ENCODE data around the gene ARL6IP1. TPM values are rescaled to one million over a fixed set of nuclear protein-coding genes. Genes with fewer than 3 reads are reported as not detected.
A peak's percentile ranks its signal among the peaks of the same experiment; 100 is the strongest.

The ARL6IP1 gene
- total RNA-seq, 2 experiments from 2014 or later = 224 to 349 TPM

- BruUV-seq (replicated peaks) = TSS peak; percentile 65
- H3K79me2 ChIP-seq (ENCODE audit: insufficient read depth, low read depth, low read length) = peaks cover 72% of the 10 kb centered on the region
- ChIA-PET CTCF (ENCODE audit: unreplicated experiment) (no interaction called here), POLR2A (interaction anchor here (6.3 kb wide), 1 partner anchor 12 kb away, joined by 64 read pairs; the partner anchor contains the start of gene ARL6IP1)
- peaks cover 92% of the 10 kb centered on the region for H3K36me3 ChIP-seq (ENCODE audit: insufficient read depth, low read length)
- no peak for DNase-seq (ENCODE audit: low spot score)
- no peak overlapping the region for H2AFZ ChIP-seq (ENCODE audit: low read length)
- peak overlapping the region; percentile 85 for H3K4me2 ChIP-seq (ENCODE audit: low read length)
- no peaks in the 10 kb centered on the region for H3K9me2 ChIP-seq (ENCODE audit: insufficient read depth, low read length)
- H3K27ac ChIP-seq (ENCODE audit: low read depth, low read length, poor library complexity, severe bottlenecking) = peak overlapping the region; percentile 64
- H3K9me3 ChIP-seq (ENCODE audit: low read length) = no peaks in the 10 kb centered on the region
- intact Hi-C loops (cut with micrococcal nuclease; ENCODE audit: unreplicated experiment) = loop anchor here (5.0 kb wide), 1 partner anchor 278 kb away; the partner anchor contains the start of gene COQ7
- peaks cover 42% of the 10 kb centered on the region for H3K4me1 ChIP-seq (ENCODE audit: insufficient read depth, low read length, poor library complexity, severe bottlenecking)
- no peak for TF ChIP-seq EZH2phosphoT487 (IDR thresholded peaks at IDR 0.05; ENCODE audit: borderline replicate concordance, low read depth, low read length)
- peak overlapping the region; percentile 85 for H3K4me3 ChIP-seq (ENCODE audit: low read depth, low read length, poor library complexity, severe bottlenecking)
- peaks cover 51% of the 10 kb centered on the region for H4K20me1 ChIP-seq (ENCODE audit: insufficient read depth, low read length)
Measured at GRCh38 chr16:18789515-18789849, 11.9 kb downstream of the ARL6IP1 start.

- no peak for TF ChIP-seq EZH2phosphoT487 (IDR thresholded peaks at IDR 0.05; ENCODE audit: borderline replicate concordance, low read depth, low read length)
- no peak for TF ChIP-seq CTCF (conservative IDR thresholded peaks at IDR 0.05; ENCODE audit: low read length)
- peak overlapping the region; percentile 64 for H3K27ac ChIP-seq (ENCODE audit: low read depth, low read length, poor library complexity, severe bottlenecking)
- no peaks in the 10 kb centered on the region for H3K9me3 ChIP-seq (ENCODE audit: low read length)
- peaks cover 55% of the 10 kb centered on the region for H4K20me1 ChIP-seq (ENCODE audit: insufficient read depth, low read length)
- H3K36me3 ChIP-seq (ENCODE audit: insufficient read depth, low read length) = peaks cover 92% of the 10 kb centered on the region
- ChIA-PET POLR2A (interaction anchor here (0.6 to 6.3 kb wide), 2 partner anchors 12 to 299 kb away, joined by 3 to 64 read pairs; partner anchors contain the start of gene ARL6IP1), CTCF (ENCODE audit: unreplicated experiment) (no interaction called here)
- no peak overlapping the region for H2AFZ ChIP-seq (ENCODE audit: low read length)
- no TSS peak for BruUV-seq (replicated peaks)
- peak; percentile 47 for DNase-seq (ENCODE audit: low spot score)
- peak overlapping the region; percentile 85 for H3K4me3 ChIP-seq (ENCODE audit: low read depth, low read length, poor library complexity, severe bottlenecking)
- H3K4me1 ChIP-seq (ENCODE audit: insufficient read depth, low read length, poor library complexity, severe bottlenecking) = peaks cover 42% of the 10 kb centered on the region
- H3K4me2 ChIP-seq (ENCODE audit: low read length) = peak overlapping the region; percentile 85
- intact Hi-C loops (cut with micrococcal nuclease; ENCODE audit: unreplicated experiment) = loop anchor here (5.0 kb wide), 1 partner anchor 278 kb away; the partner anchor contains the start of gene COQ7
- no peaks in the 10 kb centered on the region for H3K9me2 ChIP-seq (ENCODE audit: insufficient read depth, low read length)
- H3K79me2 ChIP-seq (ENCODE audit: insufficient read depth, low read depth, low read length) = peaks cover 72% of the 10 kb centered on the region
Measured at GRCh38 chr16:18788828-18789514, 12.4 kb downstream of the ARL6IP1 start.

GRCh38 chr16:18784917-18785623 lies 16.3 kb downstream of the ARL6IP1 start:
- Histone ChIP-seq H3K9me2 (ENCODE audit: insufficient read depth, low read length) (no peaks in the 10 kb centered on the region), H3K4me2 (ENCODE audit: low read length) (peak overlapping the region; percentile 85), H3K79me2 (ENCODE audit: insufficient read depth, low read depth, low read length) (peaks cover 70% of the 10 kb centered on the region), H3K4me3 (ENCODE audit: low read depth, low read length, poor library complexity, severe bottlenecking) (peak overlapping the region; percentile 36), H3K36me3 (ENCODE audit: insufficient read depth, low read length) (peaks cover 83% of the 10 kb centered on the region), H3K27ac (ENCODE audit: low read depth, low read length, poor library complexity, severe bottlenecking) (no peak overlapping the region), H2AFZ (ENCODE audit: low read length) (no peak overlapping the region), H3K4me1 (ENCODE audit: insufficient read depth, low read length, poor library complexity, severe bottlenecking) (peaks cover 37% of the 10 kb centered on the region), H3K9me3 (ENCODE audit: low read length) (no peaks in the 10 kb centered on the region), H4K20me1 (ENCODE audit: insufficient read depth, low read length) (peaks cover 64% of the 10 kb centered on the region)
- no TSS peak for BruUV-seq (replicated peaks)
- CTCF ChIA-PET (ENCODE audit: unreplicated experiment) = no interaction called here
- POLR2A ChIA-PET = no interaction called here
- no peak for DNase-seq (ENCODE audit: low spot score)
- intact Hi-C loops (cut with micrococcal nuclease; ENCODE audit: unreplicated experiment) = loop anchor here (5.0 kb wide), 1 partner anchor 282 kb away; the partner anchor contains the start of gene COQ7
- TF ChIP-seq CTCF (conservative IDR thresholded peaks at IDR 0.05; ENCODE audit: low read length) (no peak), EZH2phosphoT487 (IDR thresholded peaks at IDR 0.05; ENCODE audit: borderline replicate concordance, low read depth, low read length) (no peak)

Measured in OCI-LY7 (cell line).